WTC11 (cell line): Measurements from ENCODE around the gene ARMC9. TPM values are rescaled to one million over a fixed set of nuclear protein-coding genes. Genes with fewer than 3 reads are reported as not detected.

Source experiments
- ARID4B ChIP-seq: sonication (generic); formaldehyde crosslinking; IDR thresholded peaks from 2 replicates; pipeline ENCODE4 v1.8.0; 2023; ENCODE audit warnings: missing genetic modification reagents, mild to moderate bottlenecking, borderline replicate concordance
- ATF3 ChIP-seq: sonication (generic); formaldehyde crosslinking; conservative IDR thresholded peaks from 2 replicates; pipeline ENCODE4 v1.8.1; 2022; ENCODE audit warnings: mild to moderate bottlenecking, missing genetic modification reagents
- CREB1 ChIP-seq: sonication (generic); formaldehyde crosslinking; IDR thresholded peaks from 2 replicates; pipeline ENCODE4 v1.8.0; 2023; ENCODE audit warnings: mild to moderate bottlenecking, missing genetic modification reagents
- ELF4 ChIP-seq: sonication (generic); formaldehyde crosslinking; IDR thresholded peaks from 2 replicates; pipeline ENCODE4 v1.8.1; 2022; ENCODE audit warnings: low read depth, mild to moderate bottlenecking, moderate library complexity, missing genetic modification reagents
- FOXJ3 ChIP-seq: sonication (generic); formaldehyde crosslinking; IDR thresholded peaks from 2 replicates; pipeline ENCODE4 v1.9.0; 2021; ENCODE audit warnings: missing genetic modification reagents, mild to moderate bottlenecking, borderline replicate concordance
- KAT7 ChIP-seq: sonication (generic); formaldehyde crosslinking; IDR thresholded peaks from 2 replicates; pipeline ENCODE4 v1.8.1; 2023; ENCODE audit warnings: missing genetic modification reagents, mild to moderate bottlenecking, borderline replicate concordance
- MAX ChIP-seq: sonication (generic); formaldehyde crosslinking; IDR thresholded peaks from 2 replicates; pipeline ENCODE4 v1.8.0; 2022; ENCODE audit warnings: mild to moderate bottlenecking, missing genetic modification reagents
- PRDM15 ChIP-seq: sonication (generic); formaldehyde crosslinking; IDR thresholded peaks from 2 replicates; pipeline ENCODE4 v1.8.0; 2022; ENCODE audit warnings: missing genetic modification reagents
- PRRX2 ChIP-seq: fragments of 250-450 bp; sonication (Bioruptor Pico); IDR thresholded peaks from 2 replicates; pipeline ENCODE4 v1.8.0; 2021; ENCODE audit warnings: mild to moderate bottlenecking
- ZBTB43 ChIP-seq: sonication (generic); formaldehyde crosslinking; IDR thresholded peaks from 2 replicates; pipeline ENCODE4 v1.8.1; 2023; ENCODE audit warnings: mild to moderate bottlenecking, missing genetic modification reagents
- ZMAT4 ChIP-seq: fragments of 250-450 bp; sonication (Bioruptor Pico); IDR thresholded peaks from 2 replicates; pipeline ENCODE4 v1.9.0; 2021; ENCODE audit warnings: mild to moderate bottlenecking
- ZNF121 ChIP-seq: sonication (generic); formaldehyde crosslinking; IDR thresholded peaks from 2 replicates; pipeline ENCODE4 v1.8.0; 2023; ENCODE audit warnings: missing genetic modification reagents
- ZNF138 ChIP-seq: sonication (generic); formaldehyde crosslinking; conservative IDR thresholded peaks from 2 replicates; pipeline ENCODE4 v1.8.1; 2022; ENCODE audit warnings: mild to moderate bottlenecking, moderate library complexity, missing genetic modification reagents
- ZNF281 ChIP-seq: sonication (generic); formaldehyde crosslinking; IDR thresholded peaks from 2 replicates; pipeline ENCODE4 v1.8.0; 2023; ENCODE audit warnings: mild to moderate bottlenecking, missing genetic modification reagents
- ZNF396 ChIP-seq: fragments of 250-450 bp; sonication (Bioruptor Pico); IDR thresholded peaks from 2 replicates; pipeline ENCODE4 v1.8.0; 2021; ENCODE audit warnings: mild to moderate bottlenecking, moderate library complexity, borderline replicate concordance
- ZNF423 ChIP-seq: fragments of 250-450 bp; sonication (Bioruptor Pico); IDR thresholded peaks from 2 replicates; pipeline ENCODE4 v2.1.2; 2022; ENCODE audit warnings: mild to moderate bottlenecking, moderate library complexity
- total RNA-seq: library from RNA; stranded (reverse); gene quantifications from 3 replicates; pipeline ENCODE4 v1.2.3, GENCODE V29; 2021
- TF ChIP-seq, protein P1 (sequence below): fragments of 250-450 bp; sonication (Bioruptor Pico); IDR thresholded peaks from 2 replicates; pipeline ENCODE4 v1.9.0; 2021; ENCODE audit warnings: mild to moderate bottlenecking
- TF ChIP-seq, protein P2 (sequence below): sonication (generic); formaldehyde crosslinking; IDR thresholded peaks from 2 replicates; pipeline ENCODE4 v1.8.0; 2023; ENCODE audit warnings: missing genetic modification reagents
- TF ChIP-seq, protein P3 (sequence below): sonication (generic); formaldehyde crosslinking; IDR thresholded peaks from 2 replicates; pipeline ENCODE4 v1.8.1; 2022; ENCODE audit warnings: mild to moderate bottlenecking, missing genetic modification reagents, moderate library complexity, borderline replicate concordance

ARMC9 gene
- total RNA-seq, 1 experiment from 2014 or later, result 34.9 TPM

- TF ChIP-seq ARID4B (CRISPR knock-in tag) (no peak), ZBTB43 (CRISPR knock-in tag) (0 out of 2 replicates have a peak, but pooled peaks have one; percentile 10), ATF3 (CRISPR knock-in tag) (no peak), MAX (CRISPR knock-in tag) (peak; percentile 30), ZNF281 (CRISPR knock-in tag) (no peak), PRDM15 (CRISPR knock-in tag) (no peak), ZNF138 (CRISPR knock-in tag) (0 out of 2 replicates have a peak, but pooled peaks have one; percentile 22), FOXJ3 (CRISPR knock-in tag) (no peak), KAT7 (0 out of 2 replicates have a peak, but pooled peaks have one; percentile 90), ELF4 (CRISPR knock-in tag) (no peak), ZNF121 (CRISPR knock-in tag) (no peak), ZNF423 (CRISPR knock-in tag) (peak; percentile 33; the same call in 1 of the 2 replicates), ZMAT4 (CRISPR knock-in tag) (no peak), PRRX2 (CRISPR knock-in tag) (no peak), CREB1 (CRISPR knock-in tag) (no peak; the same call in 1 of the 2 replicates), ZNF396 (CRISPR knock-in tag) (no peak)
- TF ChIP-seq, protein P1, sequence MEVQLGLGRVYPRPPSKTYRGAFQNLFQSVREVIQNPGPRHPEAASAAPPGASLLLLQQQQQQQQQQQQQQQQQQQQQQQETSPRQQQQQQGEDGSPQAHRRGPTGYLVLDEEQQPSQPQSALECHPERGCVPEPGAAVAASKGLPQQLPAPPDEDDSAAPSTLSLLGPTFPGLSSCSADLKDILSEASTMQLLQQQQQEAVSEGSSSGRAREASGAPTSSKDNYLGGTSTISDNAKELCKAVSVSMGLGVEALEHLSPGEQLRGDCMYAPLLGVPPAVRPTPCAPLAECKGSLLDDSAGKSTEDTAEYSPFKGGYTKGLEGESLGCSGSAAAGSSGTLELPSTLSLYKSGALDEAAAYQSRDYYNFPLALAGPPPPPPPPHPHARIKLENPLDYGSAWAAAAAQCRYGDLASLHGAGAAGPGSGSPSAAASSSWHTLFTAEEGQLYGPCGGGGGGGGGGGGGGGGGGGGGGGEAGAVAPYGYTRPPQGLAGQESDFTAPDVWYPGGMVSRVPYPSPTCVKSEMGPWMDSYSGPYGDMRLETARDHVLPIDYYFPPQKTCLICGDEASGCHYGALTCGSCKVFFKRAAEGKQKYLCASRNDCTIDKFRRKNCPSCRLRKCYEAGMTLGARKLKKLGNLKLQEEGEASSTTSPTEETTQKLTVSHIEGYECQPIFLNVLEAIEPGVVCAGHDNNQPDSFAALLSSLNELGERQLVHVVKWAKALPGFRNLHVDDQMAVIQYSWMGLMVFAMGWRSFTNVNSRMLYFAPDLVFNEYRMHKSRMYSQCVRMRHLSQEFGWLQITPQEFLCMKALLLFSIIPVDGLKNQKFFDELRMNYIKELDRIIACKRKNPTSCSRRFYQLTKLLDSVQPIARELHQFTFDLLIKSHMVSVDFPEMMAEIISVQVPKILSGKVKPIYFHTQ, result no peak
- TF ChIP-seq, protein P2, sequence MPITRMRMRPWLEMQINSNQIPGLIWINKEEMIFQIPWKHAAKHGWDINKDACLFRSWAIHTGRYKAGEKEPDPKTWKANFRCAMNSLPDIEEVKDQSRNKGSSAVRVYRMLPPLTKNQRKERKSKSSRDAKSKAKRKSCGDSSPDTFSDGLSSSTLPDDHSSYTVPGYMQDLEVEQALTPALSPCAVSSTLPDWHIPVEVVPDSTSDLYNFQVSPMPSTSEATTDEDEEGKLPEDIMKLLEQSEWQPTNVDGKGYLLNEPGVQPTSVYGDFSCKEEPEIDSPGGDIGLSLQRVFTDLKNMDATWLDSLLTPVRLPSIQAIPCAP (CRISPR knock-in tag), result no peak
- TF ChIP-seq, protein P3, sequence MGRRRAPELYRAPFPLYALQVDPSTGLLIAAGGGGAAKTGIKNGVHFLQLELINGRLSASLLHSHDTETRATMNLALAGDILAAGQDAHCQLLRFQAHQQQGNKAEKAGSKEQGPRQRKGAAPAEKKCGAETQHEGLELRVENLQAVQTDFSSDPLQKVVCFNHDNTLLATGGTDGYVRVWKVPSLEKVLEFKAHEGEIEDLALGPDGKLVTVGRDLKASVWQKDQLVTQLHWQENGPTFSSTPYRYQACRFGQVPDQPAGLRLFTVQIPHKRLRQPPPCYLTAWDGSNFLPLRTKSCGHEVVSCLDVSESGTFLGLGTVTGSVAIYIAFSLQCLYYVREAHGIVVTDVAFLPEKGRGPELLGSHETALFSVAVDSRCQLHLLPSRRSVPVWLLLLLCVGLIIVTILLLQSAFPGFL (CRISPR knock-in tag), result no peak
These were observed 172.5 kb downstream of the ARMC9 start (continued) for GRCh38 chr2:231370749-231371429.
